ENCODE data around the gene SIPA1L3.

DNA sequence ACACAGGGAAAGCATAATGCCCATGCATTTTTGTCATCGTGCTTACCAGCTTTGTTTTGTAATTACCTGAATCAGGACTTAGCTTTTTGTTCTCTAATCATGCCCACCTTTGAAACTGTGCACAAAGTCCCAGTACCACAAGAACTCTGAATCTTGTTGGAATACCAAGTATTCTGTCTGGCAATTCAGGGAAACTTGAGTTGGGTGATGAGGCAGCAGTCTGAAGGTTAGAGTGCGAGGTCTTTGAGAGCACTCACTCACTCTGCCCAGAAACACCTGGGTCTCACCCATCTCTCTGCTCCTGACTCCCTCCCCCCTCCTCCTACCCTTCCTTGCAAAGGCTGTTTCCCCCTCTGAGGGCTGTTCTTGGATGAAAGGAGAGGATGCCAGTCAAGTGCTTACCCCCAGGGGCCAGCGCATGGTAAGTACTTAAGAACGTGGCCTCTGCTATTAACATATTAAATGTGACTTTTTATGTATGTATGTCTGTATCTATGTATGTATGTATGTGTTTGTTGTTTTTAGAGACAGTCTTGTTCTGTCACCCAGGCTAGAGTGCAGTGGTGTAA is 22.4 kb downstream of the SIPA1L3 start:
- TF ChIP-seq, protein P1, sequence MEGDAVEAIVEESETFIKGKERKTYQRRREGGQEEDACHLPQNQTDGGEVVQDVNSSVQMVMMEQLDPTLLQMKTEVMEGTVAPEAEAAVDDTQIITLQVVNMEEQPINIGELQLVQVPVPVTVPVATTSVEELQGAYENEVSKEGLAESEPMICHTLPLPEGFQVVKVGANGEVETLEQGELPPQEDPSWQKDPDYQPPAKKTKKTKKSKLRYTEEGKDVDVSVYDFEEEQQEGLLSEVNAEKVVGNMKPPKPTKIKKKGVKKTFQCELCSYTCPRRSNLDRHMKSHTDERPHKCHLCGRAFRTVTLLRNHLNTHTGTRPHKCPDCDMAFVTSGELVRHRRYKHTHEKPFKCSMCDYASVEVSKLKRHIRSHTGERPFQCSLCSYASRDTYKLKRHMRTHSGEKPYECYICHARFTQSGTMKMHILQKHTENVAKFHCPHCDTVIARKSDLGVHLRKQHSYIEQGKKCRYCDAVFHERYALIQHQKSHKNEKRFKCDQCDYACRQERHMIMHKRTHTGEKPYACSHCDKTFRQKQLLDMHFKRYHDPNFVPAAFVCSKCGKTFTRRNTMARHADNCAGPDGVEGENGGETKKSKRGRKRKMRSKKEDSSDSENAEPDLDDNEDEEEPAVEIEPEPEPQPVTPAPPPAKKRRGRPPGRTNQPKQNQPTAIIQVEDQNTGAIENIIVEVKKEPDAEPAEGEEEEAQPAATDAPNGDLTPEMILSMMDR (IDR thresholded peaks at IDR 0.05; ENCODE audit: insufficient read depth, low read length, poor library complexity, severe bottlenecking), result no peak
- TF ChIP-seq EZH2phosphoT487 (conservative IDR thresholded peaks at IDR 0.05; ENCODE audit: low read length), result no peak

Data from SU-DHL-6 (cell line).